ENCODE measurements around the gene COL16A1.
A peak's percentile ranks its signal among the peaks of the same experiment; 100 is the strongest.

COL16A1 gene

DNA sequence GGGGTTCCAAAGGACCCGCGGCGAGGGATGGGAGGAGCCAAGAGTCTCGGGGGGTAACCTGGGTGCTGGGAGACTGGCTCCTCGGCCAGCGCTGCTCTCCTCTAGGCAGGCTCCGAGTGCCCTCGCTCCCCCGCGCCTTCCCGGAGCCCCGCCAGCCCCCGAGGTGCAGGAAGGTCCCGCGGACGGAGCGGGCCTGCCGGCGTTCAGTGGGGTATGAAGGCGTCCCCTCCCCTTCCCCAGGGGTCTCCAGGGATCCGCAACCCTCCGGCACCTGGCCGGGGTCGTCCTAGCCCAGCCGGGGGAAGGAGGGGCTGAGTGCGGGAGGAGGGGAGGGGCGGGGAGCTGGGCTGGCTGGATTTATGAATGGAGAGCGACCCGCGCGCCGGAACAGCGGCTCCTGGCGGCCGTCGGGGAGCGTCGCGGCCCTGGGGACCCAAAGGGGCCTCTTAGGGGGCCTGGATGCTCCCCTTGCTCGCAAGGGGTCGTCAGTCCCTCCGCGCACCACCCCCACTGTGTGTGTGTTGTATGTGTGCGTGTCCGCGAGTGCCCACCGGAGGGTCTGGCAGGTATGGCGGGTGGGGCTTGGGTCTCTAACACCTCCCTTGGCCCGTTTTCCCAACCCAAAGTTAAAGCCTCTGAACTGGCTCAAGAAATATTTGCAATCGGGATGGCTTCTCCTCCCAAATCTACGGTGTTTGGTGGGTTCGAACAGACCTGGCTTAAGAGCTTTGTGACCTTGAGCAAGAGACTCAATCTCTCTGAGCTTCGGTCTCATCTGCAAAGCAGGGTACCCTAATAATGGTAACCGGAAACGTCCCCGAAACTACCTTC is 85.7 kb downstream of the COL16A1 start:
- Mint-ChIP-seq H3K36me3 (no peaks in the 10 kb centered on the region), H3K4me3 (peak overlapping the region; percentile 24), H3K4me1 (peaks cover 26% of the 10 kb centered on the region), H3K27ac (no peak overlapping the region), H3K9me3 (no peaks in the 10 kb centered on the region), H3K27me3 (peaks cover 45% of the 10 kb centered on the region)
- ATAC-seq: peak; percentile 63

DNA sequence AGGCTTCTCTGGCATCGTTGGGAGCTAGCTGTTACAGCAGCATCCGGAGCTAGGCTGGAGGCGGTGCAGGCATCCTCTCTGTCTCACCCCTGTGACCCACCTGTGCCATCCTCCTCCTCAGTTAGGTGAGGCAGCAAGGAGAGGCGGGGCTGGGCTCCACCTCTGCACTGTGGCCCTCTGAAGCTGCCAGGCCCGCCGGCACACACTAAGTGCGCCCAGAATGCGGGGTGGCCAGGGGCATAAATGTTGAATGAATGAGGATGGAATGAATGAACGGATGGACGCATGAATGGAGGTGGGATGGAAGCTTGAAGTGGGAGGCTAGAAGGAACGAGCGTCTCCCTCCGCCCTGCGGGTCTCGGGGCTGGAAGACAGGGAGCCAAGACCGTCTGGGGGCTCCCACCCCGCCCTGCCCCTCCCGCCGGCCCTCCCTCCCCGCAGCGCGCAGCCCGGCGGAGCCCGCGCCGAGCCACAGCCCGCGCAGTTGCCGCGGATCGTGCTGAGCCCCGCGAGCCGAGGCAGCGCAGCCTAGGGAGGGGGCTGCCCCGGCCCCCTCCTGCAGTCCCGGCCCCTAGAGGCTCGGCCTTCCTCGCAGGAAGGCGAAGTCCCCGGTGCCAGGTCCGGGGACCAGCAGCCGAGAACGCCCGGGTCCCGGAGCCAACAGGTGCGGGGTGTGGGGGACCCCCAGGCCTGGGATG is 86.5 kb downstream of the COL16A1 start, which contains the start of gene HCRTR1:
Gene HCRTR1, plus strand, starts transcription at position 472 of the 698 bp plus-strand sequence. CDS start 1,504 bp downstream, outside the sequence.
- no peak for ATAC-seq

DNA sequence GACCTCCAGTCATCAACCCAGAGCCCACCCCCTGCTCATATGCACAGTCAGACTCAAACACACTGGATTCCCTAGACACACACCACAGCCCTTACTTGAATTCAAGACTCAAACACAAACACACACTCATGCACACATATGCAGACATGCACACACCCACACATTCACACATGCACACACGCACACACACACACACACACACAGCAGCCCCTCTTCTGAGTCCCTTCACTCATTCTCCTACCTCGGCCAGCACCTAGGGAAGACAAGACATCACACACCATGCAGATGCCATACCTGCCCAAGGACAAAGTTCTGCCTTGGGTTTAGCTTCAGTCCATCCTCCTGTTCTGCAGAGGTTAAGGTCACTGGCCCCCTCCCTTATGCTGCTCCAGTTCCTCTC is 87.9 kb downstream of the COL16A1 start:
- Mint-ChIP-seq H3K27me3 (peaks cover 45% of the 10 kb centered on the region), H3K36me3 (no peaks in the 10 kb centered on the region), H3K9me3 (no peaks in the 10 kb centered on the region), H3K4me1 (peaks cover 26% of the 10 kb centered on the region), H3K27ac (no peak overlapping the region), H3K4me3 (no peak overlapping the region)
- ATAC-seq: no peak

More for the DNA sequence above, 86.5 kb downstream of the COL16A1 start, which contains the start of gene HCRTR1:
- H3K9me3 Mint-ChIP-seq: no peaks in the 10 kb centered on the region
- no peak within 1 kb of the TSS for H3K27ac Mint-ChIP-seq
- H3K4me3 Mint-ChIP-seq: peak within 1 kb of the TSS; percentile 66
- peaks cover 26% of the 10 kb centered on the region for H3K4me1 Mint-ChIP-seq
- peaks cover 45% of the 10 kb centered on the region for H3K27me3 Mint-ChIP-seq
- H3K36me3 Mint-ChIP-seq: no peaks in the 10 kb centered on the region

DNA sequence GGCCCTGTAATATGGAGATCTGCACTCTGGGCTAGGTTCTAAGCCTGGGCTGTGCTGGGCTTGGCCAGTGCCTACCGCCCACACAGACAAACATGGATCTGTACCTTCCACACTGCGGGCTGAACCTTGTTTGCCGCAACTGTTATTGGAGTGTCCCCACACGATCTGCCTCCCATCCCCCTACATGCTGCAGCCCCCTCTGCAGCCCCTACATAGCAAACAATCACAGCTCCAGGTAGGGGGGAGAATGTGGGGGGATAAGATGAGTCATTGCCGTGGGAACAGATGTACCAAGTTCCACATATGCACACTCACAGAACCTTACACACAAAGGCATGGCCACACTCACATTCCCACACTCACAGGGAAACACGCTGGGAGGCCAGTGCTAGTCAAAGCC is 88.4 kb downstream of the COL16A1 start:
- H3K9me3 Mint-ChIP-seq: no peaks in the 10 kb centered on the region
- no peak overlapping the region for H3K4me3 Mint-ChIP-seq
- no peak for ATAC-seq
- H3K4me1 Mint-ChIP-seq: peaks cover 26% of the 10 kb centered on the region
- no peak overlapping the region for H3K27ac Mint-ChIP-seq
- H3K27me3 Mint-ChIP-seq: peaks cover 45% of the 10 kb centered on the region
- H3K36me3 Mint-ChIP-seq: no peaks in the 10 kb centered on the region

DNA sequence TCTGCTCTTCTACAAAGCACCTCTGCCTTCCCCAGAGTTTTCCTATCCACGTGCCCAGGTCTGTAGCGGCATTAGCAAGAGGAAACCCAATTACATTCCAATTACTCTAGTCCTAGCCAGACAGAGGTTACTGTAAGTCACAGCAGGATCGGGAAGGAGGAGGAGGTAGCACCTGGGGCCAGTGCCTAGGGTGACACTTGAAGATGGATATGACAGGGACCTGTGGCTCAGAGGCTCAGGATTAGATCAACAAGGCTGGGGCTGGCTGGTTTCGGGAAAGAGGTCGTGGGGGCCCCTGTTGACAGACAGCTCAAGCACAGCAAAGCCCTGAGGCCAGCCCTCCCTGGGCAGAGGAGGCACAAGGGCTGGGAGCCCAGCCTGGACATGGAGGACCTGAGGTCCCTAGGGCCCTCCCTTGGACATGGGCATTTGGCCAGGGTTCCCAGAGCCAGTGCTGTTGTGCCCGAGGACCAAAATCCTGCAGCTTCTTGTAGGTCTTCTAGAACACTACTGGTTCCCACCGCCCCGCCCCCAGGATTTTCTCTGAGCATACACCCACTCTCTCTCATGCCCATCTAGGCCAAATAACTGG is 89.3 kb downstream of the COL16A1 start:
- no peak overlapping the region for H3K27ac Mint-ChIP-seq
- H3K9me3 Mint-ChIP-seq: no peaks in the 10 kb centered on the region
- H3K4me1 Mint-ChIP-seq: peaks cover 22% of the 10 kb centered on the region
- H3K27me3 Mint-ChIP-seq: peaks cover 39% of the 10 kb centered on the region
- no peak overlapping the region for H3K4me3 Mint-ChIP-seq
- no peaks in the 10 kb centered on the region for H3K36me3 Mint-ChIP-seq
- no peak for ATAC-seq

DNA sequence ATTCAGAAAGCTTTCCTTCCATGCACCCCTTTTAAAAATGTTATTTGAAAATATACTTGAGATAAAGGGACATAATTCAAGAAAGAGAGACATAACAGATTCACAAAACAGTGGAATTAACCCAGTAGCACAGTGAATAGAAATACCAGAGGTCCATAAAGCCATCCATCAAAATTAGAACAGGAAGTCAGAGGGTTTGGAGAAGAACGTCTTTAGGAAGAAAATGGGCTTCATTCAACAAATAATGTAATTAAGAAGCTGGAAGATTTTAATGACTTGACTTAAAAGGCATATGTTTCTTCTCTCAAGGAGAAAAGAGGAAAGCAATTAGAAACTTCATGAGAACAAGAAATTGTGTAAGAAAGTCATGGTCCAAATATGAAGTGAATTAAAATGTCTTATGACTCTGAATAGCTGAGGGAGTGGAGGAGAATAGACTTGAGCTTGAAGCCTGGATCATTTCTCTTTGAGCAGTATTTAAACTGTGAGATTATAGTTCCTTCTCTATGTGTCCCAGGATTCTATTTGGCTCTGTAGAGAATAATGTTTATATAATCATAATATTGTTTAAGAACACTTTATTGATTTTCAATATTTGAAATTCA is 94.2 kb downstream of the COL16A1 start:
- Mint-ChIP-seq H3K36me3 (no peaks in the 10 kb centered on the region), H3K4me3 (no peak overlapping the region), H3K4me1 (peaks cover 10% of the 10 kb centered on the region), H3K9me3 (peaks cover 3% of the 10 kb centered on the region), H3K27me3 (no peaks in the 10 kb centered on the region), H3K27ac (no peak overlapping the region)
- ATAC-seq: no peak

DNA sequence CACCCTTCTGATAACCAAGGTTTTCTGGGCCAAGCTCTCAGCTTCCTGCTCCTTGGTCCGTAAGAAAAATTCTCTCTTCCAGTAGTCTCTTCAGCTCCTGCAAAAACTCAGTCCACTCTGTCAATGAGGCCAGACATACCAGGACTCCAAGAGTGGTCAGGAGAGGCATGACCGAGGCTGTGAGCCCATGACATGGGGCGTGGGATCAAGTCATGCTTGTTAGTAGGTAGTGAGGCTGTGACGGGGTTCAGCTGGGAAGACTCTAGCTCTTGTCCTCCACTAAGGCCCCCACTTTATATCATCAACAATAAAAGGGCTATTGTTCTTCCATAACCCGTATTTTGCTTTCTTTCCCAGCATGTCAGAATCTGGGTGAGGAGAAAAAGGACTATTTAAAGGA is 96.5 kb downstream of the COL16A1 start:
- no peaks in the 10 kb centered on the region for H3K27me3 Mint-ChIP-seq
- no peak overlapping the region for H3K4me3 Mint-ChIP-seq
- H3K36me3 Mint-ChIP-seq: no peaks in the 10 kb centered on the region
- peaks cover 10% of the 10 kb centered on the region for H3K4me1 Mint-ChIP-seq
- peak overlapping the region; percentile 79 for H3K27ac Mint-ChIP-seq
- peaks cover 6% of the 10 kb centered on the region for H3K9me3 Mint-ChIP-seq
- no peak for ATAC-seq

DNA sequence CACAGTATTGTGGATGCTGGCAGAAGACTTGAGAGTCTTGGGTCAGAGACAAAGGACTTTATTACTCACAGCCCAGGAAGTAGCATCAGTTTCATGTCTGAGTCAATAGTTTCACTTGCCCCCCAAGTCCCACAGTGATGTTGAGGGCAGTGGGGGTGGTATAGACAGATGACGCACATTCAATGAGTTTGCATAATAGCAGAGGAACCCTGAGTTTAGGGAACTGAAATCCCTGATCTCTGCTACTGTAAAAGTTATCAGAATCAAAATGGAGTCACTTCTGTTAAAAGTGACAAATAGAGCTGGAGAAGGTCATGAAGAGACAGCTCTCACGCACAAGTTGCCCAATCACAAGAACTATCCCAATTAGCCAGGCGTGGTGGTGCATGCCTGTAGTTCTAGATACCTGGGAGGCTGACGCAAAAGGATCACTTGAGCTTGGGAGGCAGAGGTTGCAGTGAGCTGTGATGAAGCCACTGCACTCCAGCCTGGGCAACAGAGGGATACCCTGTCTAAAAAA is 97.8 kb downstream of the COL16A1 start:
- no peak overlapping the region for H3K4me3 Mint-ChIP-seq
- ATAC-seq: peak; percentile 99
- peaks cover 6% of the 10 kb centered on the region for H3K9me3 Mint-ChIP-seq
- peak overlapping the region; percentile 79 for H3K27ac Mint-ChIP-seq
- H3K4me1 Mint-ChIP-seq: peaks cover 10% of the 10 kb centered on the region
- no peaks in the 10 kb centered on the region for H3K27me3 Mint-ChIP-seq
- no peaks in the 10 kb centered on the region for H3K36me3 Mint-ChIP-seq
